Activated CD4-positive, alpha-beta memory T cell treated with anti-CD3 and anti-CD28 coated beads, Interleukin-2, amount 10 ng/mL, durations not matched to agents 7 days and 5 days (primary cell): Measurements from ENCODE around the gene SBF2. TPM values are rescaled to one million over a fixed set of nuclear protein-coding genes. Genes with fewer than 3 reads are reported as not detected.

Source experiments
- CTCF ChIA-PET: fragments of 350-600 bp; sonication (Branson Sonifier 250); formaldehyde crosslinking; loops from one replicate; lab custom pipeline; 2021; ENCODE audit warnings: antibody characterized with exemption, inconsistent platforms; lab: Charles Lee
- POLR2A ChIA-PET: fragments of 350-600 bp; sonication (Branson Sonifier 250); formaldehyde crosslinking; loops from one replicate; lab custom pipeline; 2021; ENCODE audit warnings: antibody characterized with exemption; lab: Charles Lee
- DNase-seq: peaks from one replicate; pipeline ENCODE4 v3.0.0-alpha.2; 2020
- H3K27ac Mint-ChIP-seq: one replicate; pipeline ENCODE4 v1.8.0; 2021; ENCODE audit warnings: mild to moderate bottlenecking, mixed read lengths
- H3K27me3 Mint-ChIP-seq: one replicate; pipeline ENCODE4 v1.8.0; 2021; ENCODE audit warnings: mixed read lengths
- H3K36me3 Mint-ChIP-seq: one replicate; pipeline ENCODE4 v1.8.0; 2021; ENCODE audit warnings: low read depth, mixed read lengths
- H3K4me1 Mint-ChIP-seq: one replicate; pipeline ENCODE4 v1.8.0; 2021; ENCODE audit warnings: mixed read lengths
- H3K4me3 Mint-ChIP-seq: one replicate; pipeline ENCODE4 v1.8.0; 2021; ENCODE audit warnings: mild to moderate bottlenecking, mixed read lengths
- H3K9me3 Mint-ChIP-seq: one replicate; pipeline ENCODE4 v1.8.0; 2021; ENCODE audit warnings: mixed read lengths
- total RNA-seq, 2 experiments: library from RNA; stranded (reverse); gene quantifications; one replicate each; pipeline ENCODE4 v1.2.3, GENCODE V29; 2021

Gene SBF2
- total RNA-seq, 2 experiments from 2014 or later = 6.4 to 9.0 TPM

DNA sequence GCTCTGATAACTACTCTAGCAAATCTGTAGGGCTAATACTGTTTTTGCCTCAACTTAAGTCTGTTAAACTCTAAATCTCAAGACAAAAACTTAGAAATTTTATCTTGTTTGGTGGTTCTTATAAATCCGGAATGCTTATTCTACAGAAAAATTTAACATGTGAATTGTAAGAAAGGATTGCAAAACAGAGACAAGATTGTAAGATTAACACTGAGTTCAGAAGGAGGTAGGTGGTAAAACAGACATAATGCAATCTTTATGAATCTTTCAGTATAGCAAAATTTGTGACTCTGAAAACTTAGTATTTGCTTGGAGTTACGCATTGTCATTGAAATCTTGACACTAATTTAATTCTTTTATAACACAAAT, 263.9 kb downstream of the SBF2 start:
- ChIA-PET POLR2A (no interaction called here), CTCF (no interaction called here)
- DNase-seq = no peak
- H3K4me1 Mint-ChIP-seq = no peaks in the 10 kb centered on the region
- no peaks in the 10 kb centered on the region for H3K9me3 Mint-ChIP-seq
- H3K27me3 Mint-ChIP-seq = no peaks in the 10 kb centered on the region
- no peak overlapping the region for H3K4me3 Mint-ChIP-seq
- H3K36me3 Mint-ChIP-seq = no peaks in the 10 kb centered on the region
- H3K27ac Mint-ChIP-seq = no peak overlapping the region

DNA sequence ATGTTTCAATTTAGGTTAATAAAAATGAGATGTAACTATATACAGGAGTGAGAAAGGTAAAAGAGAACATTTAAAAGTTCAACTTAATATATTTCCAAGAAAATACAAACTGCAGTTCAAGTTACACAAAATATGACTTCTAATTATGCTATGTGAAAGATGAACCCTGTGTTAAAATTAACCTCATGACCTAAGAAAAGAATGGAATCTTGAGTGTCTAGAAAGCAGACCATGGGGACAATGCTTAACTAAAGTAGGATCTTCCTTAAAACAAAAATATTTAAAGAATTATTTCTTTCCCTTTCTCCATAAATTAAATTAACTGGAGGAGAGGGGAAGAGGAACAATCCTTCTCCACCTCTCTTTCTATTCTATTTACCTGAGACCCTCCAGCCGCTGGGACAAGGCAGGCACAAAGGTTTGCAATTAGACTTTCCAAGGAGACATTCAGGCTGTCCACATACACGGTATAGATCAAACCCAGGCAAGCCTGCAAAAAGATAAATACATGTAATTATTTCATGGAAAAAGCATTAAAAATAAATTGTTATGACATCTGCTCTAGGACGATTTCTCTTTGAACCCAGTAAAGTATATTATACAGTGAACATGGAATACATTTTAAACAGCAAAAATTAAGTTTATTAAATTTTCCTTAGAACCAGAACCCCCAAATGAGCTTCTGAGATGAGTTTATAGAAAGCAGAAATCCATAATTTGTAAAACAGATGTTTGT, 264.5 kb downstream of the SBF2 start:
- ChIA-PET POLR2A (no interaction called here), CTCF (no interaction called here)
- no peak for DNase-seq
- Mint-ChIP-seq H3K27ac (no peak overlapping the region), H3K27me3 (no peaks in the 10 kb centered on the region), H3K9me3 (no peaks in the 10 kb centered on the region), H3K4me3 (no peak overlapping the region), H3K4me1 (no peaks in the 10 kb centered on the region), H3K36me3 (no peaks in the 10 kb centered on the region)

DNA sequence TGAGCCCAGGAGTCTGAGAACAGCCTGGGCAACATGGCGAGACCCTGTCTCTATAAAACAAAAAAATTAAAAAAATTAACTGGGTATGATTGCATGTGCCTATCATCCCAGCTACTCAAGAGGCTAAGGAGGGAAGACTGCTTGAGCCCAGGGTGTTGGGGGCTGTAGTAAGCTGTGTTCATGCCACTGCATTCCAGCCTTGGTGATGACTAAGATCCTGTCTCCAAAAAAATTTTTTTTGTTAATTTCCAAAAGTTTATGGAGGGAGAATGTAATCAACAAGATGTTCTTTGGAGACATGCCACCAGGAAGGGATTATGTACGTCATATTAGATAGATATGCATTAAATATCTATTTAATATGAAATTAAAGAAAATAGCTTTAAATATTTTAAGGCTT, 267.5 kb downstream of the SBF2 start:
- DNase-seq = no peak

DNA sequence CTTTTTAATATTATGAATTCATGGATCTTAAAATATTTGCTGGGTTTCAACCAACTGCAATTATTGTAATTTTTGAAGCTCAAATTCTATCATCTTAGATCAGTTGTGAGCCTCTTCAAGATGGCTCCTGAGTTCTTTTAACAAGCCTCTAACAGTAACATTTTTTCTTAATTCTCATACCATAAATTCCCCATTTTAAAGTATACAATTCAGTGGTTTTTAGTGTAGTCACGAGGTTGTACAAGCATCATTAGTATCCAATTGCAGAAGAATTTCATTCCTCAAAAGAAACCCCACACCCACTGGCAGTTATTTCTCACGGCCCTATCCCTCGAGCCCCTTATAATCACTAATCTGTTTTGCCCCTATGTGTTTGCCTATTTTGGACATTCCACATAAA, 270.8 kb downstream of the SBF2 start:
- H3K36me3 Mint-ChIP-seq = no peaks in the 10 kb centered on the region
- peaks cover 5% of the 10 kb centered on the region for H3K4me1 Mint-ChIP-seq
- H3K27ac Mint-ChIP-seq = no peak overlapping the region
- no peak overlapping the region for H3K4me3 Mint-ChIP-seq
- no peaks in the 10 kb centered on the region for H3K27me3 Mint-ChIP-seq
- POLR2A ChIA-PET = no interaction called here
- no peak for DNase-seq
- no peaks in the 10 kb centered on the region for H3K9me3 Mint-ChIP-seq
- CTCF ChIA-PET = no interaction called here

More for the DNA sequence above, 267.5 kb downstream of the SBF2 start:
- ChIA-PET POLR2A (no interaction called here), CTCF (no interaction called here)
- Mint-ChIP-seq H3K27me3 (no peaks in the 10 kb centered on the region), H3K27ac (no peak overlapping the region), H3K9me3 (no peaks in the 10 kb centered on the region), H3K4me3 (no peak overlapping the region), H3K4me1 (peaks cover 2% of the 10 kb centered on the region), H3K36me3 (no peaks in the 10 kb centered on the region)

DNA sequence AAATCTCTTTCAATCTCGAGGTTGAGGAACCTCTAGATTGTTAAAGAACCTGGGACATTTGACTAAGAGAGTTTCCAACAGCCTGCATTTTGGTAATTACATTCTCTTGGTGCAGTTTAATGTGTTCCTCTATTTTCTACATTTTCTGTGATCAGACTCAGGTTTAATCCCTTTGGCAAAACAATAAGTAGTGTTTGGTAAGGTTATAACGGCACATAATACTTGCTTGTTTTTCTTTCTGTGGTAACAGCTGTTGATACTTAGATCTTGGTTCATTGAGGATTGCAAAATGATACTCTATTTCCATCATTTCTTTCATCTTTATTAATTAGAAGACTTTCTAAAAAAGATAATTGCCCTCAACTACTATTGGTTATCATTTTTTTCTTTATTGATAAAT, 271.3 kb downstream of the SBF2 start:
- no peaks in the 10 kb centered on the region for H3K27me3 Mint-ChIP-seq
- ChIA-PET POLR2A (no interaction called here), CTCF (no interaction called here)
- no peaks in the 10 kb centered on the region for H3K36me3 Mint-ChIP-seq
- no peak overlapping the region for H3K27ac Mint-ChIP-seq
- no peaks in the 10 kb centered on the region for H3K9me3 Mint-ChIP-seq
- no peak for DNase-seq
- peaks cover 5% of the 10 kb centered on the region for H3K4me1 Mint-ChIP-seq
- H3K4me3 Mint-ChIP-seq = no peak overlapping the region

DNA sequence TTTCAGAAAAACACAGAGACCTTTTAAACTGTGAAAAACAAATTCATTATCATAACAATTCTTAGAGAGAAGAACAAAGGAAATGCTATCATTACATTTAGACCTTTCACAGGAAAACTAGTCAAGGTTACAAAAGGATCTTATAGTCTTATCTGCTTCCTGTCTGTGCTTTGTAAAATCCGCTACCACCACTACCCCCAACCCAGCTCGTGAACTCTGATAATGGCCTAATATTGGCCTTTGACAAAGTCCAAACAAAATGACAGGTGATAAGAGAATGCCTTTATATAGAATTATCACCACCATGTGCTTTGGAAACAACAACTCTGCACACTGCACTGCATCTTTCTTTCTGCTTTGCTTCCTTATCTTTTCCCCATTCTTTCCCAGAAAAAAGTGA, 272.5 kb downstream of the SBF2 start:
- H3K27ac Mint-ChIP-seq = no peak overlapping the region
- no peaks in the 10 kb centered on the region for H3K27me3 Mint-ChIP-seq
- no peak overlapping the region for H3K4me3 Mint-ChIP-seq
- no peaks in the 10 kb centered on the region for H3K9me3 Mint-ChIP-seq
- H3K36me3 Mint-ChIP-seq = no peaks in the 10 kb centered on the region
- no peak for DNase-seq
- ChIA-PET CTCF (no interaction called here), POLR2A (no interaction called here)
- peaks cover 5% of the 10 kb centered on the region for H3K4me1 Mint-ChIP-seq

DNA sequence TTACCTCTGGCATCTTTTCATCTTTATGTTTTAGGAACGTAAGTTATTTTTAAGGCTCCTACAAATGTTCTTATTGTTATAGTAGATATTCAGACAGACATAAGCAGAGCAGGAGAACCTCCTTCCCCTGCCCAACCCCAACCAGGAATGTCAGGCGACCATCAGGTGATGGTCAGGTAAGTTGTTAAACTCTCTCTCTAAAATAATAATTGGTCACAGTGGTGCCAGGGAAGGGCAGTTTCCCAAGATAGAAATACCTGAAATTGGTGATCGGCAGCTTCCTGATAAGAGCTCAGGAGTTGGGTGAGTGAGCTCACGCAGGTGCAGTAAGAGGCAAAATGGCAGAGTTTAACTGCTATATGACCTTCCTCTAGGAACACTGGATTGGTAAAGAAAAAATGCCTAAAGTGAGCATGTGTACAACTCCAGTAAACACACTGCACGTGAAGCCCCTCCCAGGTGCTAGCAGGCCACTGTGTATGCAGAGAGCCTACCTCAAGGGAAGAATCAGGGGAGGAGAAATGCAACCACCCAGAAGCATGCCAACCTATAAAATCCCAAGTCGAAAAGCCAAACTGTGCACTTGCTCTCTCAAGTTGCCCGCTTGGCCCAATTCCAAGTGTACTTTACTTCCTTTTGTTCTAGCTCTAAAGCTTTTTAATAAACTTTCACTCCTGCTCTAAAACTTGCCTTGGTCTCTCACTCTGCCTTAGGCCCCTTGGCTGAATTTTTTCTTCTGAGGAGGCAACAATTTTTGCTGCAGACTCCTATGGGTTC, 273.9 kb downstream of the SBF2 start:
- DNase-seq = no peak
- no peaks in the 10 kb centered on the region for H3K9me3 Mint-ChIP-seq
- no peaks in the 10 kb centered on the region for H3K27me3 Mint-ChIP-seq
- H3K4me1 Mint-ChIP-seq = peaks cover 5% of the 10 kb centered on the region
- ChIA-PET CTCF (no interaction called here), POLR2A (no interaction called here)
- no peak overlapping the region for H3K4me3 Mint-ChIP-seq
- H3K36me3 Mint-ChIP-seq = no peaks in the 10 kb centered on the region
- H3K27ac Mint-ChIP-seq = no peak overlapping the region

DNA sequence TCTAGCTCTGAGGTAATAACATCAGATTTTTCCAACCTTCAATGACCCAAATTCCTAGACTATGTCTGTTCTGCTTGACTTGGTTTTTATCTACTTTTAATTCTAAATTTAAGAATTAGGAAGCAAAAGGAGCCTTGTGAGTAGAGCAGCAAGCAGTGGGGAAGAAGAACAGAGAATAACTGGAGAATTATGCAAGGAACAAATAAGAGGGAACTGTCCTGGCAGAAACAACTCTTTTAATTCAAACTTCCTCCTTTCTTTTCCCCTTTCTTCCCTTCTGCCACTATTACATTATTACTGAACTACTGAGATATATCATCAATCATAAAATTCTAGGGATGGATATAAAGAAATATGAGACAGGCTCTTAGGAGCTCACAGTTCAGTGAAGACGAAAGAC, 276.1 kb downstream of the SBF2 start:
- Mint-ChIP-seq H3K36me3 (no peaks in the 10 kb centered on the region), H3K9me3 (peaks cover 3% of the 10 kb centered on the region), H3K27me3 (no peaks in the 10 kb centered on the region), H3K27ac (no peak overlapping the region), H3K4me1 (peaks cover 5% of the 10 kb centered on the region), H3K4me3 (no peak overlapping the region)
- DNase-seq = no peak
- POLR2A ChIA-PET = no interaction called here
- CTCF ChIA-PET = interaction anchor here (0.9 kb wide), 1 partner anchor 30 kb away, joined by 3 read pairs; no protein-coding TSS in a partner anchor

DNA sequence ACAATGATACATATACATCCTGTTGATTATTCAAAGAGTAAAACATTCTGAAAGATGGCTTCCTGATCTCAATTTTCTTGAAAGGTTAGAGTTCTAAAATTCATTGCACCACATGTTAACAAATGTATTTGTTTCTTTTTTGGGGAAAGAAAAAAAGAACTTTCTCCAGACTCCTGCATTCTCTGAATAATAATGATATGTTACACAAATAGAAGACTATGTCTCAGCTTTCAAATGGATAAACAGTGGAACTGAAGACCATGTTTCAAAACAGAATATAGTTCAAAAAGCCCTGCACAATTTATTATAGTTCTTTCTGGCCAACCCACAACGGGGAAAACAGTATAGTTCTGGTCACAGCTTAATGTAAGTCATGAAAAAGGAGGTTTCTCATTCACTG, 277.0 kb downstream of the SBF2 start:
- no peak overlapping the region for H3K27ac Mint-ChIP-seq
- H3K36me3 Mint-ChIP-seq = no peaks in the 10 kb centered on the region
- ChIA-PET CTCF (no interaction called here), POLR2A (no interaction called here)
- no peaks in the 10 kb centered on the region for H3K27me3 Mint-ChIP-seq
- peaks cover 5% of the 10 kb centered on the region for H3K9me3 Mint-ChIP-seq
- H3K4me3 Mint-ChIP-seq = no peak overlapping the region
- peaks cover 5% of the 10 kb centered on the region for H3K4me1 Mint-ChIP-seq
- no peak for DNase-seq

DNA sequence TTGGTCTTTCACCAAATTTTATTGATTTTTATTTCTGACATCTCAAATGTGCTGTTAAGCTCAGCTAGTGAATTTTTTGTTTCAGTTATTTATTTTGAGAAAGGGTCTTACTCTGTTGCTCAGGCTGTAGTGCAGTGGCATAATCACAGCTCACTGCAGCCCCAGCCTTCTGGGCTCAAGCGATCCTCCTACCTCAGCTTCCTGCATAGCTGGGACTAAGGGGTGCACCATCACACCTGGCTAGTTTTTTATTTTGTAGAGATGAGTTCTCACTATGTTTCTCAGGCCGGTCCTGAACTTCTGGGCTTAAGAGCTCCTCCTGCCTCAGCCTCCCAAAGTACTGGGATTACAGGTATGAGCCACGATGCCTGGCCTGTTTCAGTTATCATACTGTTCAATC, 282.0 kb downstream of the SBF2 start:
- no peaks in the 10 kb centered on the region for H3K4me1 Mint-ChIP-seq
- H3K27me3 Mint-ChIP-seq = no peaks in the 10 kb centered on the region
- no peak overlapping the region for H3K27ac Mint-ChIP-seq
- ChIA-PET CTCF (no interaction called here), POLR2A (no interaction called here)
- peaks cover 21% of the 10 kb centered on the region for H3K9me3 Mint-ChIP-seq
- no peak overlapping the region for H3K4me3 Mint-ChIP-seq
- no peaks in the 10 kb centered on the region for H3K36me3 Mint-ChIP-seq
- DNase-seq = no peak

DNA sequence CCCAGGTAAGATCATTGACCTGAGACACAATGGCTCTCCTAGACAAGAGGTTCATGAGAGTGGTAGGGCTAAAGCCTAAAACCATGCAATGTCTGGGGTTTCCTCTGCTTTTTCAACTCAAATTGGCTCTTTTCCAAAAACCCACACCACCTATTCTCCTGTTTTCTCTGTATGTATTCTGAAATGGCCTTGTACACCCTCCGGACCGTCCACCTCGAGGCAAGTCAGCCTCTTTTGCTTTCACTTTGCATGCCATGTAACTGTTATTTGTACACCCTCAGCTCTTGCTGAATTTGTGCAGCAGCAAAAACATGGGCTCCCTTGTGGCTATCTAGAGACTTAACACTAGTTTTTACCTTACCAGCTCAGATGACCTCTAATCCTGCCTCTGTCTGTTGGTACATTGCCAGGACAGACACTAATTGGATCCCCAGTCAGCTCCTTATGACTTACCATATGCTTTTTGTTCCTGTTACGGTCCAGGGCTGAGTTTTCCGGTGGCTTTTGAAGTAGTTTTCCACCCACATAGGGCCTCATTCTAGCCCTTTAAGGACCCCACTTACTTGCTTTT, 288.0 kb downstream of the SBF2 start:
- no peak for DNase-seq
- POLR2A ChIA-PET = no interaction called here
- Mint-ChIP-seq H3K9me3 (peaks cover 18% of the 10 kb centered on the region), H3K36me3 (no peaks in the 10 kb centered on the region), H3K4me1 (no peaks in the 10 kb centered on the region), H3K27me3 (no peaks in the 10 kb centered on the region), H3K27ac (no peak overlapping the region), H3K4me3 (no peak overlapping the region)
- CTCF ChIA-PET = no interaction called here

DNA sequence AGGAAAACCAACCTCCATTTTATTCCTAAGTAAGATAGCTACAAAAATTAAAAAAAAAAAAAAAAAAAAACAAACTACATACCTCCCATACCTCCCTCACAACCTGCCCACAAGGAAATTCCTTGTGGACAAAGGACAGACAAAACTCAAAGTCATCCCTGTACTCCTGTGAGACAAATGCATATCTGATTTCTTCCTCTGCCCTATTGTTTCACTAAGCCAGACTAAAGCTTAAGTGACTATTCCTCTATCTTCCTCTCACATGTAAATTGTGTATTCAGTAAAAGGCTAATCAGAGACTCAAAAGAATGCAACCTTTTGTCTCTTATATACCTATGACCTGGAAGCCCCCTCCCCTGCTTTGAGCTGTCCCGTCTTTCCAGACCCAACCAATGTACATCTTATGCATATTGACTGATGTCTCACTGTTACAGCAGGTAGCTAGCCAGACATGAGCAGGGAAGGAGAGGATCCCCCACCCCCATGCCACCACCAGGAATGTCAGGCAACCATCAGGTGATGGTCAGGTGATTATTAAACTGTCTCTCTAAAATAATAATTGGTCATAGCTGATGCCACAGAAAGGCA, 289.4 kb downstream of the SBF2 start:
- Mint-ChIP-seq H3K4me1 (no peaks in the 10 kb centered on the region), H3K9me3 (peaks cover 10% of the 10 kb centered on the region), H3K27me3 (no peaks in the 10 kb centered on the region), H3K4me3 (no peak overlapping the region), H3K27ac (no peak overlapping the region), H3K36me3 (no peaks in the 10 kb centered on the region)
- DNase-seq = no peak
- ChIA-PET CTCF (interaction anchor here (0.8 to 1.5 kb wide), 3 partner anchors 72 to 316 kb away, joined by 3 to 4 read pairs (median 4); no protein-coding TSS in a partner anchor), POLR2A (no interaction called here)

DNA sequence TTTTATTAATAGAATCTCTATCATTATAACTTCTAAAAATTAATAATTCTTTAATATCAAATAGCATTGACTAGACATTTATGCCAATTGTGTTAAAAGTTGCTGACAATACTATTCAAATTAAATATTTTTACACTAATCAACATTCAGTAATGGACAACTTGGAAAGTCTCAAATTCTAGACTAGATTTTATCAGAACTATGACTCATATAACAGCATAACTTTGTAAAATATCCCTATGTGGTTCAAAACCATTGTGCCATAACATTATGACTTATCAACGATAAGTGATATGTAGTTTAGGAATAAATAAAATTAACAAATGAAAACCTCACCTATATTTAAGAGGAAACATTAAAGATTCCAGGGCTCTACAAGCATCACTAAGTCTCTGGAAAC, 291.8 kb downstream of the SBF2 start:
- Mint-ChIP-seq H3K36me3 (no peaks in the 10 kb centered on the region), H3K27me3 (no peaks in the 10 kb centered on the region), H3K4me1 (no peaks in the 10 kb centered on the region), H3K9me3 (peaks cover 3% of the 10 kb centered on the region), H3K4me3 (no peak overlapping the region), H3K27ac (no peak overlapping the region)
- ChIA-PET CTCF (no interaction called here), POLR2A (no interaction called here)
- no peak for DNase-seq
